NCI-H2107 (cell line): ENCODE data around the gene PCDH7.

Experiments
- DNase-seq: peaks from one replicate; lab custom pipeline; 2025; lab: John Stamatoyannopoulos, UW

PCDH7 gene

DNA sequence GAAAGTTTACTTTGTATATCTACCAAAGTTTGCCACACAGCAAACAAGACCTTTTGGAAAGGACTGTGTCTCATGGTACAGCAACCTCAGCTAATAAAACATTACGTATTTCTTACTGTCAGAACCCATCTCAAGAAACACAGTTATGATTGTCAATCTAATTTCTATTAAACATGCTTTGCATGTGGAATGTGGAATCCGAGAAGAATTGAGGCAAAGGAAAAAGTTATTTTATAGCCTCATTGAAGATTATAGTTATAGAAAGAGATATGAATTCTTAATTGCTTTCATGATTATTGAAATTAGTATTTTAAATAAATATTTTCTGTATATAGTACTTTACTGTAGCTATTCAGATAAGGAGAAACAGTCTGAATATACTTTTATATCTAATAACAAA, 5.4 kb downstream of the PCDH7 start:
- no peak for DNase-seq

DNA sequence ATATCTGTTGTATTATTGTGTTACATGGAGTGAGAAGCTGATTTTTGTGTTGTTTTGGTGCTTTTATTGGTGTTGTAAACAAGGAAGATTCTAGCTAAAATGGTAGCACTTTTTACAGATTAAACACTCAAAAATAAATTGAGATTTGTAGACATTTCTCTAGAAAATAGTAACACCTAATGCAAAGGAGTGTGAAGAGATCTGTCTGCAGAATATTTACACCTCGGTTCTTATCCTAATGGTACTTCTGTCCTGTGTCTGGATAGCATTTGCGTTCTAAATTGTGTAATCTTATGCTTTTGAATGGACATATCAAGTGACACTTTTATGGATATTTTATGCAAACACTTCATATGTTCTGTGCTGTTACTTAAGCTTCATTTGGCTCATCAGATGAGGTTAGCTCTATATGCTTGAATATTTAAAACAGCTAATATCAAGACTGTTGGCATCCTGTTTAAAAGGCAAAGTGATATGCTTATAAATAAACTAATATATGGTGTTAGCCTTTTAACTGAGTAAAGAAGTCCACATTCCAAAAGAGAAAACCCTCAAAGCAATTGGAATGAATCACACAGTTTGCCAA, 6.0 kb downstream of the PCDH7 start:
- DNase-seq: no peak

- DNase-seq: no peak
These were observed 7.2 kb downstream of the PCDH7 start for GRCh38 chr4:30727409-30727808.

GRCh38 chr4:30728311-30728710, 8.1 kb downstream of the PCDH7 start:
- DNase-seq: no peak

DNA sequence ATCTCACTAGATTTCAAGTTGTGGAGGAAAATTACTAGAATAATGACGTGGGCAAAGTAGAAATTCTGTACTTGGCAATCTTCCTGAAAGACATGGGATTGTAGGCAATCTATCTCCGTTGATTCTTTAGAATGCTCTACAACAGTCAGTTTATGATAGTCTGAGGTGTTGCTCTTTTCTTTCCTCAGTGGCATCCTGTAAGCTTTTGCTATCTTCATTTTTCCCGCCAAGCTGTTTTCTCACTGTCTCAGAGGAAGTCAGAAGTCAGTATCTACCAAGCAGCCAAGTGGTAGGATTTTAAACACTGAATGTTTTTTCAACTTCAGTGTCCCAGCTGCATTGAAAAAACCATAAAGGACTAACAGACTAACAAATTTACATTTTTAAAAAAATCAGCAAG, 23.7 kb downstream of the PCDH7 start:
- no peak for DNase-seq

DNA sequence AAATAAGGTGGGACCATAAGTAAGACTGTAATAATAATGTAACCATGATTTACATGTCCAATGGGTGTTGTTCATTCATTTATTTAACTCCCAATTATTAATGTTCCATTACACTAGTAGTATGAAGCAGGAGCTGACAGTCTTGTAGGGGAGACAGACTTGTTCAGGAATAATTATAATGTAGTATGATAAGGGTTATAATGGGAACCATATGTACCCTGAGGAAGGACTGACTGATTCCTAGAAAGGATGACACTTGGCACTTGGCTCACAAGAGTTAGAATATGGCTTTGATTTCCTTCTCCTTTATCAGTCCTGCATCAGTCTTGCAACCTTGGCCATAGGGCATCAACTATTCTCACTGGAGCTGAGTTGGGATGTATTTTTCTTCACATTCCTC, 24.2 kb downstream of the PCDH7 start:
- no peak for DNase-seq

GRCh38 chr4:30744957-30745640, 24.9 kb downstream of the PCDH7 start:
- DNase-seq: no peak

DNA sequence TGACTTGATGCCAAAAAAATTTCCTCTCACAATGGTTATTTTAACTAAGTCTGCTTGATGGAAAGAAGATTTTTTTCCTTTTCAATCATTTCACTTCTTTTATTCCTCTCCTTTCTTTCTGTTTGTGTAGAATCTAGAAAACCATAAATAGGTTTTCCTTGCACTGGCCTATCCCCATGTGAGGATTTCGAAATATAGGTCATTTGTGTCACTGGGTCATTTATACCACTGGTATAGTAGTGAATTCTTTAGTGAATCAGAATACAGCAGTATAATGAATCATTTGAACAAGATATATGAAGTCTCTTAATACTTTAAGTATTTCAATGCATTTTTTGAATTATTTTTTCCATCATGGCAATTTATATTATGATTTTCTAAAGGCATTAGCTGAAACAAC, 26.6 kb downstream of the PCDH7 start:
- no peak for DNase-seq

- no peak for DNase-seq
These were observed 33.1 kb downstream of the PCDH7 start for GRCh38 chr4:30753316-30753715.

DNA sequence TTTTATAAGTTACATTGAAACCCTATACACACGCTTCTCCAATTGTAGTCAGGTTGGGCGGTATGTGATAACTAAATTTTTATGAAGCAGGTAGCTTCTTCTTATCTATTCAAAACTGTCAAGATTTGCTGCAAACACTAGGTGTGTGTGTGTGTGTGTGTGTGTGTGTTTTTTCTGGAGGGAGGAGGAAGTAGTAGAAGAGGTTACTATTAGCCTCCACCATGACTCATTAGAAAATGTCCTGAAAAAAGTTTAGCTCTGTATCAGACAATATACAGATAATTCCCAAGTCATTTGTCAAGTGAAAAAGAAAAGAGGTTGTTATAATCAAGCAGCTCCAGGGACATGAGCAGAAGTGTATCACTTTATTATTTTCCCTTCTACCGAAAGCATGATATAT, 33.9 kb downstream of the PCDH7 start:
- DNase-seq: no peak

GRCh38 chr4:30755346-30755745, 35.2 kb downstream of the PCDH7 start:
- DNase-seq: no peak

- DNase-seq: no peak
These were observed 36.4 kb downstream of the PCDH7 start for GRCh38 chr4:30756553-30756952.

GRCh38 chr4:30757357-30757756, 37.2 kb downstream of the PCDH7 start:
- no peak for DNase-seq

DNA sequence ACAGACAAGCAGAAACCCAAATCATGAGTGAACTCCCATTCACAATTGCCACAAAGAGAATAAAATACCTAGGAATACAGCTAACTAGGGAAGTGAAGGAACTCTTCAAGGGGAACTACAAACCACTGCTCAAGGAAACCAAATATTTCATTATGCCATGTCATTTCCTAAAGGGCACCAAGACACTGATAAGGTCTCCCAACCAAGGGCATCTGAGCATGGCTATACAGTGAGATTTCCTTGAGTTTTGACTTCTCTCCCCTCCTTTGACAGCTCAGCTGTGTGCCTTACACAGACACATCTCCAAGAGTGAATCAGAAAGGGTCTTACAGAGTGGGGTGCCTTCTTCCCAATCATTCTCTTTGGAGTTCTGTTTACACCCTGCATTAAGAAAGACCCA, 40.4 kb downstream of the PCDH7 start:
- no peak for DNase-seq

- DNase-seq: no peak
These were observed 43.2 kb downstream of the PCDH7 start for GRCh38 chr4:30763321-30763727.

DNA sequence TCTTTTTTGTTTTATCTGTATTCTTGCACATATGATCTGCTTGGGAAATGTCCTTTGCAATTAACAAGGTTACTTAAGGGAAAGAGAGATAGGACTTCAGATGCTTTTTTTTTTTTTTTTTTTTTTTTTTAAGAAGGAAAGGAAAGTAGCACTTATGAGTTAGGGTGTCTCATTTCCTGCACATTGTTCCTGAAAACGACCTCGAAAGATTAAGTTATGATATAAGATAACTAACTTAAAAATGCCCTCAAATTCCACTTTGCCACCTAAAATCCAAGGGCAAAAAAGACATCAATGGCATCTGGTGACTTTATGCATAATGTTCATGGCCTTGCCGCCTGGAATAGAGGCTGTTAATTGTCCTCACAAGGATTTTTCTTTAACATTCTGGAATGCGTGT, 44.9 kb downstream of the PCDH7 start:
- DNase-seq: no peak

DNA sequence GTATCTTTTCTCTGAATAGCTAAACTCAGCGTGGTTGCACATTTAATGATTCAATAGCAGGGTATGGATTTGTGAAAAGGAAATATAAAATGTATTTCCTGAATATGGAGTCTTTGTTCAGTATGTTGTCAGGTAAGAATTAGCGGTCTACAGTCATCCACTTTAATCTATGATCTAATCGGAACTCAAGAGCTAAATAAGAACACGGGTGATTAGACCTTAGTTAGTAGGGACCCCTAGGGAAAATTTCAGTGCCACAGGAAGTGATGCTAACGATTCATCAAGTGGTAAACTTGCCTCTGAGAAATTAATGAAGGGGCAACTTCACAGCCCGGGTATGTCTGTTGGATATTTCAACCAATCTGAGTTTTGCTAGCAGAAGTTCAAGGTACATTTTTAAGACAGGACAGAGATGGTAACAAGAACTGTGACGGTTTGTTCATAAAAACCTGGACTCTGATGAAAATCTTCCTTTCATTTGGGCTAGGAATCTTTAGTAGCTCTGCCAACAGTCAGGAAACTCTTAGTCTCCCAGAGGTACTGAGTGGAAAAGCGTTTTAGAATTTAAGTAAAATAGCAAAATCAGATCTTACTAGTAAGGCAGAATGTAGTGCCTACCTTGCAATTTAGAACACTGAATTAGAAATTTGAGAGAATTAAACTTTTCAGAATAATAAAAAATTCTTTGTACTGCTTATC, 47.1 kb downstream of the PCDH7 start:
- no peak for DNase-seq

DNA sequence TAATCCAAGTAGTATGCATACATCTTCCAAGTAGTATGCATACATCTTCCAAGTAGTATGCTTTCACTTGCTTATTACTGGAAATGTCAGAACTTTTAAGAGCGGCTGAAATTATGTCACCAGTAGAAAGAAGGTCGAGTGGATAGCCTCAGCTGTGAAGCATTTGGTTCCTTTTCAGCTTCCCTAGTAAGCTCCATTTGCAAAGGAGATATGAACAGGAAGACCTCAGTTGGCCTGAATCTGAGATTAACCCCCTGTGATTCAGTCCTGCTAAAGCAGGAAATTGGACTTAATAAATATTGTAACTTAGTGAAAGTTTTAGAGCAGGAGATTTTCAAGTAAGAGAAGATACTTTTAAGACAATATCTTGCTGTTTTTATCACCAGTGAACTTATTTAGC, 48.1 kb downstream of the PCDH7 start:
- no peak for DNase-seq

DNA sequence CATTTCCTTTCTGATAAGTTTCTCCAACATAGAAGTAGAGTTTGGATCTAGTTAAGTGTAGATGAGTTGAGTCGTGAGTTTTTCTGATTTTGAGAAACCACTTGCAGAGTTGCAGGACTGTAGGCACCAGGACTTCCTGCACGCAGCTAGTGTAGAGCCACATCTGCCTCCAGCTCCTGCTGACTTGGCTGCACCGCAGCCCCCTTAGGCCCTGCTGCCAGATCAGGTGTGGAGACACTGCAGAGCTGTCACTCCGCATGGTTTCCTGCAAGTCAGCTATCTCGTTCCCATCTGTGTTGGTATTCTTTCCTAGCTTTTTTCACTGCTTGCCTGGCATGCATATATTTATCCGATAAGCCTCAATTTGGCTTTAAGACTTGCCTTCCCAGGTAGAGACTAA, 48.9 kb downstream of the PCDH7 start:
- DNase-seq: no peak

DNA sequence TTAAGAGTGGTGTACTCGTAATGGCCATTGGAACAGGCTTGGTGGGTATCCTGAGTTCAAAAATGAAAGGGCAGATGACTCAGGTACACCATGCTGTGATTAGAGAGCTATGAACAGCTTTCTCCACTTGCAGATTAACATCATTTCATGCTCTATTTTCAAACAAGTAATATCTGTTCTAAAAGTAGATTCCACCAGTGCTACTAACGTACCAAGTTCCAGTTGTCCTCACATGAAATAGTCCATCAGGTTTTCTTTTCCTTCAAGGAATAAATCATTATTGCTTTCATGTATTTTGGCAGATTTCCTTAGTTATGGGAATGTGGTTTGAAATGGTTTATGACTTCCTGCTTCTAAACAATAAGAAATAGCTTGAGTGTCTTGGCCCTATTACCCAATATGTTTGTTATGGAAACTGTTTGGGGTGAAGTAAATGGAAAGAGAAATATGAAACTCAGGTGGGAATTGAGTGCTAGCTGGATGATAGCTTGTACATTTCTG, 49.9 kb downstream of the PCDH7 start:
- DNase-seq: no peak

DNA sequence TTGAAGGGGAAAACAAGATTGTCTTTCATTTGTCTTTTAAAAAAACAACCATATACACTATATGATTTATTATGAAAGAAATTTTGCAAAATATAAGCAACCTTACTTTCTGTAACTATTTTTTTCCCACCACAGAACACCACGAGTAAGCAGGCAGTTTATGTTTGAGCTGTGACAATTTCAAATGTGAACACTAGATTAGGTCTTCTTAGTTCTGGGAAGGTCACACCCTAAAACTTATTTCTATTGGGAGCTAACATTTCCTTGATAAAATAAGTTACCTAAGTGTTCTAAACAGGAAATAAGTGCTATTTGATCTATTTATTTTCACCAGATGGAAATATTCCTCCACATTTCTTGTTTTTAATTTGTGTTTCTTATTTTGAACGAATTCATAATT, 50.6 kb downstream of the PCDH7 start:
- no peak for DNase-seq

DNA sequence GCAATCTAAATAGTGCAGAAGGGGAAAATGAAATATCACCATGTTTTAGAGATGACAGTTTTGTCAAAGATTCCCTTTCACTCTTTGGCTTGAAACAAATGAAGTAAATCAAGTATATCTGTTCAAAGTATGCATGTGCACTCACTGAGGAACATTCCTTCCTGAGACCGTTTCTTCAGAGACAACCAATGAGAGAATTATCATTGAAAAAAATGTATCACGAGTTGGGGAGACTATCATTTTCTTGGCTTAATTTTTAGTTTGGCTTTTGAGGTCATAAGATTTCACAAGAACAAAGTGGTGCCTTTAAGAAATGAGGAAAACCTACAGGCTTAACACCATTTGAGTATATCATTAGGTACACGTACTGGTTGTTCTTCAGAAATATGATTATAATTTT, 56.3 kb downstream of the PCDH7 start:
- no peak for DNase-seq

DNA sequence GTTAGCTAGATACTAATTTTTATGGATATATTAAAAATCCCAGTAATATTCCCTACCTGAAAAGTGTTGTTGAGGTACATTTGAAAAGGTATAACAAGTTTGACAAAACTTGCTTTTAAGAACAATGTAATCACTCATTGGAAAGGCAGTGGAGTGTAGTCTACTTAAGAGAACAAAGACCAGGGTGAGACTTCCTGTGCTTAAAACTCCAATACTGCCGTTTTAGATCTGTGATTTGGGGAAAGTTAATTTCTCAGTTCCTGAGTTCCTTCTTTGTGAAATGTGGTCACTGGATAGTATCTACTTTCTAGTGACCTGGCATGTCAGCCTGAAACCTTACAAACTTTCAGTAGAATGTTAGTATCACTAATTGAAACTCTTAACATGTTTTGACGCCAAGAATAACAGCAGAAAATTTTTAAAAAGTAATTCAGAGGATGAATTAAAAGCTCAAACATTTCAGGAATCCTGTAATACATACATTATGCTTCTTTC, 56.8 kb downstream of the PCDH7 start:
- DNase-seq: no peak
